HG02840 (cell line): ENCODE results near the gene HAP1.
A peak's percentile ranks its signal among the peaks of the same experiment; 100 is the strongest.
"Not testable (repeated sequence)": the region's sequence is repeated elsewhere in the genome, so short reads cannot be mapped to it uniquely, and the experiment has no call there.

Source experiments
- ATAC-seq: cut with Tn5 transposase; IDR thresholded peaks from one replicate; pipeline ENCODE4 v1.9.1; 2021; ENCODE audit warnings: mild to moderate bottlenecking, moderate library complexity, moderate number of reproducible peaks; ENCODE audit not compliant: unreplicated experiment, low FRiP score

Gene HAP1

GRCh38 chr17:41692722-41693521 is 41.5 kb downstream of the HAP1 start:
- no peak for ATAC-seq

GRCh38 chr17:41691031-41691777 is 43.2 kb downstream of the HAP1 start:
- no peak for ATAC-seq

- no peak for ATAC-seq
Measured at GRCh38 chr17:41690497-41690896, 43.9 kb downstream of the HAP1 start.

- ATAC-seq, result no peak
Measured at GRCh38 chr17:41689497-41690299, 44.7 kb downstream of the HAP1 start.

GRCh38 chr17:41688641-41689496 is 45.6 kb downstream of the HAP1 start, which contains the start of gene EIF1:
Gene EIF1, plus strand, starts transcription at chr17:41688885. Its CDS starts 154 bp downstream, at chr17:41689039.
- peak; percentile 74 for ATAC-seq

- peak; percentile 18 for ATAC-seq
Measured at GRCh38 chr17:41687828-41688640, 46.4 kb downstream of the HAP1 start.

- no peak for ATAC-seq
Measured at GRCh38 chr17:41686281-41686680, 48.2 kb downstream of the HAP1 start.

GRCh38 chr17:41685753-41686152 is 48.7 kb downstream of the HAP1 start:
- ATAC-seq, result not testable (repeated sequence)

- ATAC-seq, result no peak
Measured at GRCh38 chr17:41684035-41684434, 50.4 kb downstream of the HAP1 start.

- no peak for ATAC-seq
Measured at GRCh38 chr17:41683441-41684007, 50.9 kb downstream of the HAP1 start.

- no peak for ATAC-seq
Measured at GRCh38 chr17:41682631-41683030, 51.8 kb downstream of the HAP1 start.

GRCh38 chr17:41681776-41682175 is 52.7 kb downstream of the HAP1 start:
- ATAC-seq, result no peak

GRCh38 chr17:41680426-41681040 is 53.9 kb downstream of the HAP1 start:
- ATAC-seq, result no peak

GRCh38 chr17:41679740-41680425 is 54.6 kb downstream of the HAP1 start:
- ATAC-seq, result no peak

- no peak for ATAC-seq
Measured at GRCh38 chr17:41678907-41679739, 55.3 kb downstream of the HAP1 start.

- ATAC-seq, result no peak
Measured at GRCh38 chr17:41678411-41678906, 56.0 kb downstream of the HAP1 start.

GRCh38 chr17:41676058-41676419 is 58.4 kb downstream of the HAP1 start:
- no peak for ATAC-seq
